HG03378 (cell line): ENCODE data around the gene VSTM2A.
A peak's percentile ranks its signal among the peaks of the same experiment; 100 is the strongest.
"Not testable (repeated sequence)": the region's sequence is repeated elsewhere in the genome, so short reads cannot be mapped to it uniquely, and the experiment has no call there.

Experiments
- ATAC-seq: cut with Tn5 transposase; IDR thresholded peaks from one replicate; pipeline ENCODE4 v1.9.1; 2021; ENCODE audit warnings: mild to moderate bottlenecking, moderate library complexity; ENCODE audit not compliant: unreplicated experiment

VSTM2A gene

GRCh38 chr7:54541669-54542625 is at the start of gene VSTM2A:
VSTM2A (plus strand) TSS chr7:54542375; CDS start chr7:54542731, 356 bp downstream.
- ATAC-seq: no peak

GRCh38 chr7:54504531-54504930 is 37.6 kb upstream of the VSTM2A start:
- not testable (repeated sequence) for ATAC-seq

- ATAC-seq: no peak
Observed at GRCh38 chr7:54529568-54529967, 12.6 kb upstream of the VSTM2A start.

GRCh38 chr7:54538122-54538521 is 4.1 kb upstream of the VSTM2A start:
- no peak for ATAC-seq

GRCh38 chr7:54543051-54543488 is 895 bp downstream of the VSTM2A start:
- ATAC-seq: no peak

GRCh38 chr7:54544149-54544526 is 2.0 kb downstream of the VSTM2A start:
- no peak for ATAC-seq

- no peak for ATAC-seq
Observed at GRCh38 chr7:54544527-54545240, 2.5 kb downstream of the VSTM2A start.

- ATAC-seq: no peak
Observed at GRCh38 chr7:54545241-54545563, 3.0 kb downstream of the VSTM2A start.

- ATAC-seq: no peak
Observed at GRCh38 chr7:54546081-54546985, 4.2 kb downstream of the VSTM2A start.

- ATAC-seq: no peak
Observed at GRCh38 chr7:54546986-54547314, 4.8 kb downstream of the VSTM2A start.

GRCh38 chr7:54550471-54550870 is 8.3 kb downstream of the VSTM2A start:
- no peak for ATAC-seq

- ATAC-seq: no peak
Observed at GRCh38 chr7:54556121-54556520, 13.9 kb downstream of the VSTM2A start.

GRCh38 chr7:54559401-54559800 is 17.2 kb downstream of the VSTM2A start:
- no peak for ATAC-seq

- ATAC-seq: no peak
Observed at GRCh38 chr7:54560198-54560597, 18.0 kb downstream of the VSTM2A start.

GRCh38 chr7:54560723-54561122 is 18.5 kb downstream of the VSTM2A start:
- no peak for ATAC-seq

GRCh38 chr7:54563329-54563916 is 21.2 kb downstream of the VSTM2A start:
- no peak for ATAC-seq

GRCh38 chr7:54565432-54565831 is 23.3 kb downstream of the VSTM2A start:
- ATAC-seq: no peak

- ATAC-seq: no peak
Observed at GRCh38 chr7:54581511-54581910, 39.3 kb downstream of the VSTM2A start.

- ATAC-seq: no peak
Observed at GRCh38 chr7:54591404-54592386, 49.5 kb downstream of the VSTM2A start.

GRCh38 chr7:54596747-54597146 is 54.6 kb downstream of the VSTM2A start:
- ATAC-seq: peak; percentile 91
